Loucy (cell line): ENCODE data around the gene MAP2K3.

Experiments
- H2AFZ ChIP-seq: fragments of 200-600 bp; sonication (generic); 2 replicates; pipeline ENCODE4 v1.6.0; 2016; ENCODE audit warnings: antibody characterized with exemption, mild to moderate bottlenecking, low read length, moderate library complexity
- H3F3A ChIP-seq: fragments of 200-600 bp; 2 replicates; pipeline ENCODE4 v1.6.0; 2016; ENCODE audit warnings: antibody characterized with exemption, low read depth, mild to moderate bottlenecking
- H3K27me3 ChIP-seq: fragments of 200-600 bp; sonication (generic); 2 replicates; pipeline ENCODE4 v1.6.1; 2014; ENCODE audit warnings: low read length, mild to moderate bottlenecking; ENCODE audit not compliant: insufficient read depth, poor library complexity, severe bottlenecking
- H3K36me3 ChIP-seq: fragments of 200-600 bp; sonication (generic); 2 replicates; pipeline ENCODE4 v1.6.1; 2016; ENCODE audit warnings: low read length; ENCODE audit not compliant: insufficient read depth
- H3K4me1 ChIP-seq: fragments of 200-600 bp; sonication (generic); 2 replicates; pipeline ENCODE4 v1.5.1; 2014; ENCODE audit warnings: low read length, mild to moderate bottlenecking; ENCODE audit not compliant: insufficient read depth, poor library complexity, severe bottlenecking
- H3K4me2 ChIP-seq: fragments of 200-600 bp; sonication (generic); 2 replicates; pipeline ENCODE4 v1.6.0; 2014; ENCODE audit warnings: antibody characterized with exemption, low read length, low read depth, mild to moderate bottlenecking; ENCODE audit not compliant: poor library complexity, severe bottlenecking
- H3K4me3 ChIP-seq: fragments of 200-600 bp; sonication (generic); 2 replicates; pipeline ENCODE4 v1.5.1; 2014; ENCODE audit warnings: low read length, mild to moderate bottlenecking, mixed read lengths; ENCODE audit not compliant: poor library complexity, severe bottlenecking
- H3K79me2 ChIP-seq: fragments of 200-600 bp; sonication (generic); 2 replicates; pipeline ENCODE4 v1.6.1; 2014; ENCODE audit warnings: low read length; ENCODE audit not compliant: insufficient read depth
- H3K9ac ChIP-seq: fragments of 200-600 bp; sonication (generic); 2 replicates; pipeline ENCODE4 v1.6.0; 2014; ENCODE audit warnings: mild to moderate bottlenecking, low read depth, low read length, moderate library complexity; ENCODE audit not compliant: poor library complexity, severe bottlenecking
- H3K9me2 ChIP-seq: fragments of 200-600 bp; sonication (generic); replicated peaks from 2 replicates; pipeline ENCODE4 v1.6.1; 2016; ENCODE audit warnings: low read depth, low read length, mixed read lengths
- H3K9me3 ChIP-seq: fragments of 200-600 bp; sonication (generic); 2 replicates; pipeline ENCODE4 v1.6.1; 2014; ENCODE audit warnings: mild to moderate bottlenecking, antibody characterized with exemption, low read length, low read depth; ENCODE audit not compliant: insufficient read depth
- H4K20me1 ChIP-seq: fragments of 200-600 bp; sonication (generic); 2 replicates; pipeline ENCODE4 v1.6.0; 2014; ENCODE audit warnings: antibody characterized with exemption, low read length, mild to moderate bottlenecking; ENCODE audit not compliant: insufficient read depth, poor library complexity, severe bottlenecking
- CTCF ChIP-seq: fragments of 200-600 bp; sonication (generic); conservative IDR thresholded peaks from 2 replicates; pipeline ENCODE4 v1.5.1; 2014; ENCODE audit warnings: mild to moderate bottlenecking, antibody characterized with exemption, low read length
- EZH2phosphoT487 ChIP-seq: fragments of 200-600 bp; IDR thresholded peaks from 2 replicates; pipeline ENCODE4 v1.6.1; 2018; ENCODE audit warnings: antibody characterized with exemption, mild to moderate bottlenecking, moderate library complexity, borderline replicate concordance

The MAP2K3 gene

GRCh38 chr17:21251337-21252010, 33.0 kb upstream of the MAP2K3 start:
- Histone ChIP-seq H2AFZ (no peak overlapping the region), H3K4me2 (peak overlapping the region; percentile 83), H4K20me1 (peaks cover 3% of the 10 kb centered on the region), H3K9ac (no peak overlapping the region), H3K79me2 (no peaks in the 10 kb centered on the region), H3K9me2 (no peaks in the 10 kb centered on the region), H3K9me3 (no peaks in the 10 kb centered on the region), H3K4me3 (no peak overlapping the region), H3K4me1 (peaks cover 9% of the 10 kb centered on the region), H3K27me3 (no peaks in the 10 kb centered on the region), H3K36me3 (no peaks in the 10 kb centered on the region), H3F3A (no peaks in the 10 kb centered on the region)
- TF ChIP-seq EZH2phosphoT487 (no peak), CTCF (no peak)

- no peaks in the 10 kb centered on the region for H3K9me2 ChIP-seq
- no peaks in the 10 kb centered on the region for H3F3A ChIP-seq
- no peak overlapping the region for H2AFZ ChIP-seq
- H3K79me2 ChIP-seq: no peaks in the 10 kb centered on the region
- no peaks in the 10 kb centered on the region for H3K9me3 ChIP-seq
- peaks cover 9% of the 10 kb centered on the region for H3K4me1 ChIP-seq
- H3K4me3 ChIP-seq: peak overlapping the region; percentile 72
- H4K20me1 ChIP-seq: peaks cover 3% of the 10 kb centered on the region
- TF ChIP-seq EZH2phosphoT487 (no peak), CTCF (no peak)
- peak overlapping the region; percentile 83 for H3K4me2 ChIP-seq
- no peaks in the 10 kb centered on the region for H3K27me3 ChIP-seq
- no peaks in the 10 kb centered on the region for H3K36me3 ChIP-seq
- H3K9ac ChIP-seq: peak overlapping the region; percentile 52
These were observed 32.2 kb upstream of the MAP2K3 start for GRCh38 chr17:21252289-21252795.

- H3K4me1 ChIP-seq: peaks cover 9% of the 10 kb centered on the region
- no peaks in the 10 kb centered on the region for H3K27me3 ChIP-seq
- peak within 1 kb of the TSS; percentile 84 for H2AFZ ChIP-seq
- peaks cover 3% of the 10 kb centered on the region for H4K20me1 ChIP-seq
- H3F3A ChIP-seq: no peaks in the 10 kb centered on the region
- H3K79me2 ChIP-seq: no peaks in the 10 kb centered on the region
- H3K9me2 ChIP-seq: no peaks in the 10 kb centered on the region
- H3K9ac ChIP-seq: peak within 1 kb of the TSS; percentile 53
- H3K9me3 ChIP-seq: no peaks in the 10 kb centered on the region
- no peaks in the 10 kb centered on the region for H3K36me3 ChIP-seq
- peak within 1 kb of the TSS; percentile 72 for H3K4me3 ChIP-seq
- H3K4me2 ChIP-seq: peak within 1 kb of the TSS; percentile 83
- no peak for TF ChIP-seq CTCF
- no peak for TF ChIP-seq EZH2phosphoT487
These were observed 31.5 kb upstream of the MAP2K3 start, which contains the start of gene NATD1 for GRCh38 chr17:21252796-21253645. Gene NATD1 (minus strand): TSS chr17:21253410. CDS start chr17:21253264, 146 bp downstream.
